ENCODE results near the gene TCL1B. TPM values are rescaled to one million over a fixed set of nuclear protein-coding genes. Genes with fewer than 3 reads are reported as not detected.

The TCL1B gene
- total RNA-seq, 1 experiment from 2014 or later: not detected

GRCh38 chr14:95681153-95681552 is 5.1 kb upstream of the TCL1B start:
- Histone ChIP-seq H3K36me3 (ENCODE audit: control insufficient read depth, insufficient read depth, low read length) (no peaks in the 10 kb centered on the region), H3K27ac (ENCODE audit: low read length) (no peak overlapping the region), H3K4me1 (ENCODE audit: control insufficient read depth, insufficient read depth, low read length) (no peaks in the 10 kb centered on the region), H3K9me3 (ENCODE audit: control insufficient read depth, insufficient read depth, low read depth, low read length) (no peaks in the 10 kb centered on the region), H3K27me3 (ENCODE audit: control insufficient read depth, insufficient read depth, low read length) (no peaks in the 10 kb centered on the region; the same call in 1 of the 2 replicates), H3K4me3 (ENCODE audit: low read depth in 2 of 2, low read length in 2 of 2) (no peak overlapping the region)
- in situ Hi-C loops (cut with HindIII; ENCODE audit: low pct_unique_long_range_greater_than_20kb, low sequenced_read_pairs): no loop called here
- ATAC-seq (no peak), DNase-seq (ENCODE audit: low read depth, low spot score) (no peak)
- no peak for TF ChIP-seq POLR2AphosphoS5 (IDR thresholded peaks at IDR 0.05; ENCODE audit: low read depth, low read length)
- TF ChIP-seq CTCF (IDR thresholded peaks at IDR 0.05): no peak
- no peak for TF ChIP-seq SIN3A (IDR thresholded peaks at IDR 0.05; ENCODE audit: borderline replicate concordance, insufficient read depth, low read depth, low read length)
- no peak for TF ChIP-seq REST (IDR thresholded peaks at IDR 0.05; ENCODE audit: insufficient read depth in 1 of 2, low read depth in 2 of 2, low read length in 1 of 2)
- TF ChIP-seq TCF7L2 (IDR thresholded peaks at IDR 0.05; ENCODE audit: low read depth, low read length): no peak
- ChIA-PET POLR2A (no interaction called here), CTCF (no interaction called here)
- intact Hi-C loops (cut with micrococcal nuclease; ENCODE audit: unreplicated experiment): loop anchor here (5.0 kb wide), 1 partner anchor 119 kb away; no protein-coding TSS in a partner anchor
- BruUV-seq (replicated peaks): no TSS peak

- CTCF ChIA-PET: no interaction called here
- no peaks in the 10 kb centered on the region for H3K4me1 ChIP-seq (ENCODE audit: control insufficient read depth, insufficient read depth, low read length)
- no peaks in the 10 kb centered on the region for H3K36me3 ChIP-seq (ENCODE audit: control insufficient read depth, insufficient read depth, low read length)
- ATAC-seq: no peak
- no peak overlapping the region for H3K27ac ChIP-seq (ENCODE audit: low read length)
- in situ Hi-C loops (cut with HindIII; ENCODE audit: low pct_unique_long_range_greater_than_20kb, low sequenced_read_pairs) (no loop called here), intact Hi-C loops (cut with micrococcal nuclease; ENCODE audit: unreplicated experiment) (loop anchor here (5.0 kb wide), 1 partner anchor 121 kb away; no protein-coding TSS in a partner anchor)
- TF ChIP-seq CTCF (IDR thresholded peaks at IDR 0.05) (peak; percentile 63), POLR2AphosphoS5 (IDR thresholded peaks at IDR 0.05; ENCODE audit: low read depth, low read length) (no peak)
- no peaks in the 10 kb centered on the region for H3K27me3 ChIP-seq (ENCODE audit: control insufficient read depth, insufficient read depth, low read length)
- H3K4me3 ChIP-seq (ENCODE audit: low read depth in 2 of 2, low read length in 2 of 2): no peak overlapping the region
- DNase-seq (ENCODE audit: low read depth, low spot score): peak; percentile 35
- H3K9me3 ChIP-seq (ENCODE audit: control insufficient read depth, insufficient read depth, low read depth, low read length): no peaks in the 10 kb centered on the region
- POLR2A ChIA-PET: no interaction called here
- no TSS peak for BruUV-seq (replicated peaks)
These were observed 2.4 kb upstream of the TCL1B start for GRCh38 chr14:95683793-95684192.

All from Panc1 (cell line).